ENCODE measurements around the gene TCN2. TPM values are rescaled to one million over a fixed set of nuclear protein-coding genes. Genes with fewer than 3 reads are reported as not detected.
"Not testable (repeated sequence)": the region's sequence is repeated elsewhere in the genome, so short reads cannot be mapped to it uniquely, and the experiment has no call there.

Gene TCN2
- total RNA-seq, 2 donors from 2014 or later = 0.55 to 0.65 TPM

- DNase-seq = no peak
- no peak for ATAC-seq
- Mint-ChIP-seq H3K4me3 (peak overlapping the region; percentile 90), H3K27ac (peak overlapping the region; percentile 68), H3K27me3 (peaks cover 6% of the 10 kb centered on the region), H3K36me3 (ENCODE audit: low read depth) (no peaks in the 10 kb centered on the region), H3K4me1 (peaks cover 13% of the 10 kb centered on the region)
- no peaks in the 10 kb centered on the region for H3K9me3 ChIP-seq (ENCODE audit: control insufficient read depth, low read length, poor library complexity, severe bottlenecking)
These were observed 441 bp downstream of the TCN2 start for GRCh38 chr22:30607300-30607930.

GRCh38 chr22:30607939-30608338, 965 bp downstream of the TCN2 start:
- H3K36me3 Mint-ChIP-seq (ENCODE audit: low read depth) = no peaks in the 10 kb centered on the region
- DNase-seq = no peak
- no peak overlapping the region for H3K4me3 Mint-ChIP-seq
- H3K27me3 Mint-ChIP-seq = peaks cover 6% of the 10 kb centered on the region
- H3K27ac Mint-ChIP-seq = peak overlapping the region; percentile 68
- peaks cover 13% of the 10 kb centered on the region for H3K4me1 Mint-ChIP-seq
- no peak for ATAC-seq
- no peaks in the 10 kb centered on the region for H3K9me3 ChIP-seq (ENCODE audit: control insufficient read depth, low read length, poor library complexity, severe bottlenecking)

GRCh38 chr22:30609260-30610185, 2.5 kb downstream of the TCN2 start:
- DNase-seq = no peak

GRCh38 chr22:30610299-30610698, 3.3 kb downstream of the TCN2 start:
- no peaks in the 10 kb centered on the region for H3K9me3 ChIP-seq (ENCODE audit: control insufficient read depth, low read length, poor library complexity, severe bottlenecking)
- peaks cover 15% of the 10 kb centered on the region for H3K4me1 Mint-ChIP-seq
- H3K27me3 Mint-ChIP-seq = peaks cover 12% of the 10 kb centered on the region
- H3K4me3 Mint-ChIP-seq = no peak overlapping the region
- H3K36me3 Mint-ChIP-seq (ENCODE audit: low read depth) = peaks cover 3% of the 10 kb centered on the region
- DNase-seq = no peak
- no peak overlapping the region for H3K27ac Mint-ChIP-seq
- no peak for ATAC-seq

More at GRCh38 chr22:30609260-30610185, 2.5 kb downstream of the TCN2 start:
- no peaks in the 10 kb centered on the region for H3K9me3 ChIP-seq (ENCODE audit: control insufficient read depth, low read length, poor library complexity, severe bottlenecking)
- Mint-ChIP-seq H3K4me3 (no peak overlapping the region), H3K27ac (peak overlapping the region; percentile 53), H3K27me3 (peaks cover 12% of the 10 kb centered on the region), H3K4me1 (peaks cover 15% of the 10 kb centered on the region), H3K36me3 (ENCODE audit: low read depth) (peaks cover 3% of the 10 kb centered on the region)
- peak; percentile 38 for ATAC-seq

GRCh38 chr22:30611197-30611596, 4.2 kb downstream of the TCN2 start:
- ATAC-seq (no peak), DNase-seq (no peak)
- no peak overlapping the region for H3K27ac Mint-ChIP-seq
- H3K4me3 Mint-ChIP-seq = no peak overlapping the region
- H3K9me3 ChIP-seq (ENCODE audit: control insufficient read depth, low read length, poor library complexity, severe bottlenecking) = no peaks in the 10 kb centered on the region
- H3K27me3 Mint-ChIP-seq = peaks cover 12% of the 10 kb centered on the region
- peaks cover 3% of the 10 kb centered on the region for H3K36me3 Mint-ChIP-seq (ENCODE audit: low read depth)
- H3K4me1 Mint-ChIP-seq = peaks cover 16% of the 10 kb centered on the region

- ATAC-seq (no peak), DNase-seq (no peak)
- Mint-ChIP-seq H3K4me3 (no peak overlapping the region), H3K27ac (no peak overlapping the region), H3K4me1 (peaks cover 8% of the 10 kb centered on the region), H3K36me3 (ENCODE audit: low read depth) (peaks cover 6% of the 10 kb centered on the region), H3K27me3 (peaks cover 20% of the 10 kb centered on the region)
- H3K9me3 ChIP-seq (ENCODE audit: control insufficient read depth, low read length, poor library complexity, severe bottlenecking) = no peaks in the 10 kb centered on the region
These were observed 5.8 kb downstream of the TCN2 start for GRCh38 chr22:30612789-30613188.

- no peak for DNase-seq
- peaks cover 6% of the 10 kb centered on the region for H3K36me3 Mint-ChIP-seq (ENCODE audit: low read depth)
- no peak overlapping the region for H3K27ac Mint-ChIP-seq
These were observed 7.3 kb downstream of the TCN2 start for GRCh38 chr22:30614268-30614667.

GRCh38 chr22:30614879-30615278, 7.9 kb downstream of the TCN2 start:
- Mint-ChIP-seq H3K27me3 (peaks cover 20% of the 10 kb centered on the region), H3K27ac (no peak overlapping the region), H3K36me3 (ENCODE audit: low read depth) (peaks cover 6% of the 10 kb centered on the region), H3K4me1 (peaks cover 5% of the 10 kb centered on the region), H3K4me3 (no peak overlapping the region)
- ATAC-seq (no peak), DNase-seq (no peak)
- no peaks in the 10 kb centered on the region for H3K9me3 ChIP-seq (ENCODE audit: control insufficient read depth, low read length, poor library complexity, severe bottlenecking)

More at GRCh38 chr22:30614268-30614667, 7.3 kb downstream of the TCN2 start:
- Mint-ChIP-seq H3K4me1 (peaks cover 7% of the 10 kb centered on the region), H3K4me3 (no peak overlapping the region), H3K27me3 (peaks cover 20% of the 10 kb centered on the region)
- no peak for ATAC-seq
- no peaks in the 10 kb centered on the region for H3K9me3 ChIP-seq (ENCODE audit: control insufficient read depth, low read length, poor library complexity, severe bottlenecking)

- H3K4me3 Mint-ChIP-seq = no peak overlapping the region
- H3K4me1 Mint-ChIP-seq = peaks cover 5% of the 10 kb centered on the region
- ATAC-seq = no peak
- H3K9me3 ChIP-seq (ENCODE audit: control insufficient read depth, low read length, poor library complexity, severe bottlenecking) = no peaks in the 10 kb centered on the region
- H3K27ac Mint-ChIP-seq = no peak overlapping the region
- DNase-seq = no peak
- H3K27me3 Mint-ChIP-seq = peaks cover 20% of the 10 kb centered on the region
- H3K36me3 Mint-ChIP-seq (ENCODE audit: low read depth) = peaks cover 6% of the 10 kb centered on the region
These were observed 8.6 kb downstream of the TCN2 start for GRCh38 chr22:30615543-30615954.

GRCh38 chr22:30617819-30618218, 10.8 kb downstream of the TCN2 start:
- Mint-ChIP-seq H3K27ac (no peak overlapping the region), H3K4me1 (peaks cover 6% of the 10 kb centered on the region), H3K27me3 (peaks cover 19% of the 10 kb centered on the region), H3K36me3 (ENCODE audit: low read depth) (peaks cover 6% of the 10 kb centered on the region), H3K4me3 (no peak overlapping the region)
- no peaks in the 10 kb centered on the region for H3K9me3 ChIP-seq (ENCODE audit: control insufficient read depth, low read length, poor library complexity, severe bottlenecking)
- DNase-seq = no peak
- ATAC-seq = no peak

- H3K27ac Mint-ChIP-seq; H3K36me3 Mint-ChIP-seq (ENCODE audit: low read depth); DNase-seq; ATAC-seq; H3K9me3 ChIP-seq (ENCODE audit: control insufficient read depth, low read length, poor library complexity, severe bottlenecking); H3K4me3 Mint-ChIP-seq; H3K4me1 Mint-ChIP-seq: not testable (repeated sequence)
- peaks cover 13% of the 10 kb centered on the region for H3K27me3 Mint-ChIP-seq
These were observed 12.9 kb downstream of the TCN2 start for GRCh38 chr22:30619909-30620308.

GRCh38 chr22:30626413-30626812, 19.4 kb downstream of the TCN2 start:
- Mint-ChIP-seq H3K4me3 (no peak overlapping the region), H3K27me3 (peaks cover 5% of the 10 kb centered on the region), H3K4me1 (peaks cover 2% of the 10 kb centered on the region), H3K36me3 (ENCODE audit: low read depth) (no peaks in the 10 kb centered on the region), H3K27ac (no peak overlapping the region)
- DNase-seq (no peak), ATAC-seq (no peak)
- H3K9me3 ChIP-seq (ENCODE audit: control insufficient read depth, low read length, poor library complexity, severe bottlenecking) = no peaks in the 10 kb centered on the region

GRCh38 chr22:30627471-30627870, 20.5 kb downstream of the TCN2 start:
- DNase-seq (no peak), ATAC-seq (no peak)
- H3K9me3 ChIP-seq (ENCODE audit: control insufficient read depth, low read length, poor library complexity, severe bottlenecking) = no peaks in the 10 kb centered on the region
- no peaks in the 10 kb centered on the region for H3K27me3 Mint-ChIP-seq
- no peak overlapping the region for H3K4me3 Mint-ChIP-seq
- H3K4me1 Mint-ChIP-seq = no peaks in the 10 kb centered on the region
- H3K27ac Mint-ChIP-seq = no peak overlapping the region
- H3K36me3 Mint-ChIP-seq (ENCODE audit: low read depth) = no peaks in the 10 kb centered on the region

All from T-helper 17 cell (primary cell).